Smooth muscle cell (in vitro differentiated cells): ENCODE data around the gene PLXNA4. TPM values are rescaled to one million over a fixed set of nuclear protein-coding genes. Genes with fewer than 3 reads are reported as not detected.

Experiments used
- DNase-seq: peaks from one replicate; lab custom pipeline; 2025; ENCODE audit not compliant: unreplicated experiment; lab: John Stamatoyannopoulos, UW
- H2AFZ ChIP-seq: fragments of 200-600 bp; sonication (generic); 2 replicates; pipeline ENCODE4 v1.6.0; 2016; ENCODE audit warnings: antibody characterized with exemption, low read depth, mild to moderate bottlenecking
- H3F3A ChIP-seq: fragments of 200-600 bp; sonication (generic); 2 replicates; pipeline ENCODE4 v1.6.0; 2017; ENCODE audit warnings: antibody characterized with exemption, low read depth
- H3K27ac ChIP-seq: fragments of 200-600 bp; sonication (generic); 2 replicates; pipeline ENCODE4 v1.5.1; 2016; ENCODE audit warnings: low read depth, mild to moderate bottlenecking
- H3K27me3 ChIP-seq: fragments of 200-600 bp; sonication (generic); 2 replicates; pipeline ENCODE4 v1.6.1; 2016; ENCODE audit warnings: low read depth, mild to moderate bottlenecking
- H3K36me3 ChIP-seq: fragments of 200-600 bp; sonication (generic); 2 replicates; pipeline ENCODE4 v1.5.1; 2016; ENCODE audit warnings: low read depth
- H3K4me1 ChIP-seq: fragments of 200-600 bp; sonication (generic); 2 replicates; pipeline ENCODE4 v1.5.1; 2016; ENCODE audit warnings: low read depth
- H3K4me2 ChIP-seq: fragments of 200-600 bp; sonication (generic); 2 replicates; pipeline ENCODE4 v1.6.0; 2016; ENCODE audit warnings: mild to moderate bottlenecking
- H3K4me3 ChIP-seq: fragments of 200-600 bp; sonication (generic); 2 replicates; pipeline ENCODE4 v1.5.1; 2016; ENCODE audit warnings: mild to moderate bottlenecking
- H3K79me2 ChIP-seq: fragments of 200-600 bp; sonication (generic); 2 replicates; pipeline ENCODE4 v1.6.0; 2016; ENCODE audit warnings: low read depth, mild to moderate bottlenecking
- H3K9ac ChIP-seq: fragments of 200-600 bp; sonication (generic); 2 replicates; pipeline ENCODE4 v1.6.0; 2016; ENCODE audit warnings: low read depth
- H3K9me3 ChIP-seq: fragments of 200-600 bp; sonication (generic); replicated peaks from 2 replicates; pipeline ENCODE4 v1.5.1; 2016; ENCODE audit warnings: low read depth
- H4K20me1 ChIP-seq: fragments of 200-600 bp; sonication (generic); 2 replicates; pipeline ENCODE4 v1.6.0; 2016; ENCODE audit warnings: low read depth
- WGBS: methylation state at CpG from one replicate; pipeline ENCODE4 v1.1.7; 2016; ENCODE audit warnings: low lambda C conversion rate; 5-methylcytosine and 5-hydroxymethylcytosine counted together
- polyA plus RNA-seq: library from polyadenylated mRNA; unstranded; fragments of >200 nt; fragmentation: Nextera tagmentation; extraction: Ambion mirVana; gene quantifications from 2 replicates; pipeline ENCODE4 v1.2.1, GENCODE V29; 2016
- total RNA-seq: library from RNA; depleted of rRNA; stranded (reverse); fragments of >200 nt; gene quantifications from 2 replicates; pipeline ENCODE4 v1.2.3, GENCODE V29; 2014
- TF ChIP-seq, protein P1 (sequence below): fragments of 200-600 bp; sonication (generic); IDR thresholded peaks from 2 replicates; pipeline ENCODE4 v1.5.1; 2017; ENCODE audit warnings: borderline replicate concordance, mild to moderate bottlenecking, antibody characterized with exemption; ENCODE audit not compliant: insufficient read depth, poor library complexity, severe bottlenecking

The PLXNA4 gene
- total and polyA plus RNA-seq, 2 experiments from 2014 or later = 8.5 to 9.9 TPM

DNA sequence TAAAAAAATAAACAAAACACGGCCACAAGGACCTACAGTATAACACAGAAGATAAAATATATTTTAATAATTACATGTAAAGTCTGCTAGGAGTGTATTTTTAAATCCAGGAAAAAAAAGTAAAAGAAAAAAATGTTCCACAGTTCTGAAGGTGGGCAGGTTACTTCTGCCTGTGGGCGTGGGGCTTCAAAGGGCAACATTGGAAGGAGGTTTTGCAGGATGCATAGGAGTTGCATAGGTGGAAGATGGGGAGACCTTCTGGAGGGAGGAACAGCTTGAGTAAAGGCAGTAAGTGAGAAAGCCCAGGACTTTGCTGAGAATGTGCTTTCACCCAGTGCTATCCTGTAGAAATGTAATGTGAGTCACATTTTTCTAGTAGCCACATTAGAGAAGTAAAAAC is 37.5 kb upstream of the PLXNA4 start:
- no peak overlapping the region for H3K4me3 ChIP-seq
- H3K9ac ChIP-seq = no peak overlapping the region
- H3K4me1 ChIP-seq = peaks cover 14% of the 10 kb centered on the region
- TF ChIP-seq, protein P1, sequence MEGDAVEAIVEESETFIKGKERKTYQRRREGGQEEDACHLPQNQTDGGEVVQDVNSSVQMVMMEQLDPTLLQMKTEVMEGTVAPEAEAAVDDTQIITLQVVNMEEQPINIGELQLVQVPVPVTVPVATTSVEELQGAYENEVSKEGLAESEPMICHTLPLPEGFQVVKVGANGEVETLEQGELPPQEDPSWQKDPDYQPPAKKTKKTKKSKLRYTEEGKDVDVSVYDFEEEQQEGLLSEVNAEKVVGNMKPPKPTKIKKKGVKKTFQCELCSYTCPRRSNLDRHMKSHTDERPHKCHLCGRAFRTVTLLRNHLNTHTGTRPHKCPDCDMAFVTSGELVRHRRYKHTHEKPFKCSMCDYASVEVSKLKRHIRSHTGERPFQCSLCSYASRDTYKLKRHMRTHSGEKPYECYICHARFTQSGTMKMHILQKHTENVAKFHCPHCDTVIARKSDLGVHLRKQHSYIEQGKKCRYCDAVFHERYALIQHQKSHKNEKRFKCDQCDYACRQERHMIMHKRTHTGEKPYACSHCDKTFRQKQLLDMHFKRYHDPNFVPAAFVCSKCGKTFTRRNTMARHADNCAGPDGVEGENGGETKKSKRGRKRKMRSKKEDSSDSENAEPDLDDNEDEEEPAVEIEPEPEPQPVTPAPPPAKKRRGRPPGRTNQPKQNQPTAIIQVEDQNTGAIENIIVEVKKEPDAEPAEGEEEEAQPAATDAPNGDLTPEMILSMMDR = no peak
- WGBS = 99% methylated on average over 2 of the region's 2 CpGs
- H4K20me1 ChIP-seq = no peaks in the 10 kb centered on the region
- no peak overlapping the region for H2AFZ ChIP-seq
- H3K27me3 ChIP-seq = no peaks in the 10 kb centered on the region
- H3K9me3 ChIP-seq = no peaks in the 10 kb centered on the region
- DNase-seq = no peak
- no peaks in the 10 kb centered on the region for H3K79me2 ChIP-seq
- H3K36me3 ChIP-seq = no peaks in the 10 kb centered on the region
- H3F3A ChIP-seq = peaks cover 4% of the 10 kb centered on the region
- no peak overlapping the region for H3K27ac ChIP-seq
- no peak overlapping the region for H3K4me2 ChIP-seq

DNA sequence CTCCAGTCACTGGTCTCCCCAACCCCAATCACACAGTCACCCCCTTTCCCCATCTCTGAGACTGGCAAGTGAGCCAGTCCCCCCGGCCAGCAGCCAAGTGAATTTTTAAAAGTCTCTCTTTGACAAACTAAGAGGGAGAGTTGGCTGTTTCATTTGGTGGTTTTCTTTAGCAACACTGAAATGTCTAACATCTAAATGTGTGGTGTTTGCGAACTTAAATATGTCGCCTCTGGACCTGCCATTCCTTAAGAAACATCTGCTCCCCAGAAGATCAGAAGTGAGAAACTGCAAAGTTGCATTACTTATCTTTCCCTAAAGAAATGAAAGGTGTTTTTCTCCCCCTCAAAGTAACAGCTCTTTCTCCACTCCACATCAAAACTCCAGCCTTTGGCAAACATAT is 34.7 kb upstream of the PLXNA4 start:
- Histone ChIP-seq H2AFZ (no peak overlapping the region), H3K9me3 (no peaks in the 10 kb centered on the region), H3K4me2 (no peak overlapping the region), H3K79me2 (no peaks in the 10 kb centered on the region), H3K27ac (no peak overlapping the region), H3K9ac (no peak overlapping the region), H4K20me1 (no peaks in the 10 kb centered on the region), H3K4me3 (no peak overlapping the region), H3F3A (no peaks in the 10 kb centered on the region), H3K36me3 (no peaks in the 10 kb centered on the region), H3K4me1 (peaks cover 8% of the 10 kb centered on the region), H3K27me3 (peaks cover 5% of the 10 kb centered on the region)
- TF ChIP-seq, protein P1 = no peak
- 97% methylated on average over 3 of the region's 3 CpGs for WGBS
- no peak for DNase-seq

DNA sequence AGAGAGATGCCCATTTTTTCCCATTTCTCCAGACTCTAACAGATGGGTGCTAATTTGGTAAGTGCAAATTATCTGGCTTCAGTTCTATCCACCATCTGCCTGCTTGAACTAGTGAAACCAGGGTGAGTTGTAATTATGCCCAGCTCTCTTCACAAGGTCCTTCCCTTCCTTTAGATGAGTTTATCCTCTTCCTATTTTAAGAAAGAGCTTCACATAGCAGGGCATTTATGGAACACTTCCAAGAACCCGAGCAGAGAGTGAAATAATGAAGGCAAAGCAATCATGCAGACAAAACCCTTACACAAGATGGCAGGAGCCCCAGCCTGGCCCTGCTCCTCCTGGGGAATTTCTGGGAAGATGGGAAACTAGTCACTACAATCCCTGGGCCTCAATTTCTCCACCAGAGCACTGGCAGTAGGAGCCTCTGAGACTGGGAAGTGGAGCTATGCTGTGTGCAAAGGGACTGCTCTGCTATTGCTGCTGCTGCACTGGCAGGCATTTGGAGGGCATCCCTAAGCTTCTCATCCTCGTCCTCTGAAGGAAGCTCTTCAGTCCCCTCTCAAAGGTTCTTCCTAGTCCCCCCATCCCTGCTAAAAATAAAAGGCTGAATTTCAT is 33.7 kb upstream of the PLXNA4 start:
- no peak for DNase-seq
- H4K20me1 ChIP-seq = no peaks in the 10 kb centered on the region
- WGBS = 69% methylated on average over 2 of the region's 2 CpGs
- no peaks in the 10 kb centered on the region for H3K9me3 ChIP-seq
- no peak overlapping the region for H3K27ac ChIP-seq
- no peak overlapping the region for H2AFZ ChIP-seq
- TF ChIP-seq, protein P1 = no peak
- peaks cover 5% of the 10 kb centered on the region for H3K27me3 ChIP-seq
- no peaks in the 10 kb centered on the region for H3F3A ChIP-seq
- H3K4me2 ChIP-seq = no peak overlapping the region
- peaks cover 7% of the 10 kb centered on the region for H3K4me1 ChIP-seq
- no peak overlapping the region for H3K4me3 ChIP-seq
- H3K36me3 ChIP-seq = no peaks in the 10 kb centered on the region
- H3K79me2 ChIP-seq = no peaks in the 10 kb centered on the region
- H3K9ac ChIP-seq = no peak overlapping the region

DNA sequence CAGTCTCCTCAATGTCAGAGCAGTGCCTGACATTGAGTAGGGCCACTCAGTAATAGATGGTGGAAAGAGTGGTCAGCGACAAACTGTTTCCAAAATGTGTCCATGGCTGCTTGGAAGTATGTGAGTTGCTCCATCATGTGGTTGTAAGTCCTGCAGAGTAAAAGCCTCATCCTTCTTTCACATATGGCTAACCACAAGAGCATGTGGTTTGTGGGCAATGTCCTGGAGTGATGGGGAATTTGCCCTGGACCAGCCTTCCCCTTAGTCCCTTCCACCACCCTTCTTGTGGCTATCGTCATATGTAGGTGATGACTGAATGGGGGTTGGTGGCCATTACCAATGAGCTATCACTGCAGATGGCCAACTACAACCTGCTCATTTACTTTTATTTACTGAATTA is 33.0 kb upstream of the PLXNA4 start:
- TF ChIP-seq, protein P1 = no peak
- Histone ChIP-seq H3K4me1 (peaks cover 1% of the 10 kb centered on the region), H3K9ac (no peak overlapping the region), H3K4me3 (no peak overlapping the region), H3K9me3 (no peaks in the 10 kb centered on the region), H4K20me1 (no peaks in the 10 kb centered on the region), H3K27ac (no peak overlapping the region), H3K79me2 (no peaks in the 10 kb centered on the region), H2AFZ (no peak overlapping the region), H3F3A (no peaks in the 10 kb centered on the region), H3K4me2 (no peak overlapping the region), H3K27me3 (peaks cover 5% of the 10 kb centered on the region), H3K36me3 (no peaks in the 10 kb centered on the region)
- 47% methylated on average over 2 of the region's 2 CpGs for WGBS
- DNase-seq = no peak
